Putamen (tissue), 1 donor: Measurements from ENCODE around the gene TTBK2.
"Not testable (repeated sequence)": the region's sequence is repeated elsewhere in the genome, so short reads cannot be mapped to it uniquely, and the experiment has no call there.

Experiments used
- DNase-seq: peaks from one replicate; pipeline ENCODE4 v3.0.0-alpha.2; 2016; ENCODE audit warnings: low spot score

The TTBK2 gene

GRCh38 chr15:42826251-42826890, 94.2 kb downstream of the TTBK2 start:
- no peak for DNase-seq

GRCh38 chr15:42825599-42825998, 95.0 kb downstream of the TTBK2 start:
- no peak for DNase-seq

GRCh38 chr15:42820811-42821210, 99.8 kb downstream of the TTBK2 start:
- DNase-seq = no peak

DNA sequence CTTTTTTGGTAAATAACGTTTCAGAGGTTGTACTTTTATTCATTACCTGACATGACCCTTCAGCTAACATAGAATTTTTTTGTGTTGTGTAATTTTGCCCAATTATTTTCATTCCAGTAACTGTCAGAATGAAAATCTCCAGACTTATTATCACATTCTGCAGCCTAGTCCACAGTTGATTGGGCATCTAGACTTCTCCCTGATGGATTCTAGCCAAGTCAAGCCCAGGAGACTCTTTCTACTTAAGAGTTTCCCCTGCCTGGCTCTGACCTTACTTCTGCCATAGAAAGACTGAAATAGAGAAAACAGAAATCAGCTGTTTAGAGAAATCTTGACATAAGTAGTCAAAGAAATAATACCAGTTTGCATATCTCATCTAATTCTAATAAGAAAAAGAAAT, 100.8 kb downstream of the TTBK2 start:
- DNase-seq = no peak

DNA sequence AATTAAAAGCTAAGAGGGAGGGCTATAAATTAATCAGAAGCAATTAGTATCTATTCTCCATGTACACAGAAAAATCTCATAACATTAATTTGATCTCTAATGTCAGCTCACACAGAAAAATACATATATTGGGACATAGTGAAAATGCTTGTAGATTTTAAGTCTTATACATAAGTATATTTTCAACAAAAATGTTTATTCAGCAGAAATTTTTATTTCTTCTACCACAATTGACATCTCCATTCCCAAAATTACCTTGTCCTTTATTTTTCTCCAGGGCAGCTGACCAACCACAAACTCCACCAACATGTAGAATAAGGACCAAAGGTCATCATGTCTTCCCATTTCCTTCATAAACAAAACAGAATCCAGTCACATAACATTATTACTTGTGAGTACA, 109.1 kb downstream of the TTBK2 start:
- DNase-seq = no peak

DNA sequence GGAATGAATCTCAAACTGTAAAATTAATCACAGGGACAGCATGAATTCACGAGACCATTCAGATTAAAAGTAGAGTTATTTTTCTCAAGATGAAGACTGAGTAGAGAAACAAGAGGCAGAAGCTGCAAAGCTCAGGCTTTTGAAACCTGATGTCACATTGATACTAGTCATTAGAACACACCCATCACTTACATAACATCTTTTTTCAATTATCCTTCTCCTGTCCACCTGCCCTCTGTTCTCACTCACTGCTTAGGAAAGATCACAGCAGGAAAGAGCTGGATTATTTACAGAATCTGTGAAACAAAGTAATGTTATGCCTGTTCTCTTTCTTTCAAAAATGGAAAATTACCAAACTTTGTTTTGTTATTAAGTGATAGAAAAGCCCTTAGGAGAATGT, 111.7 kb downstream of the TTBK2 start:
- DNase-seq = no peak

GRCh38 chr15:42805266-42805665, 115.3 kb downstream of the TTBK2 start:
- DNase-seq = no peak

DNA sequence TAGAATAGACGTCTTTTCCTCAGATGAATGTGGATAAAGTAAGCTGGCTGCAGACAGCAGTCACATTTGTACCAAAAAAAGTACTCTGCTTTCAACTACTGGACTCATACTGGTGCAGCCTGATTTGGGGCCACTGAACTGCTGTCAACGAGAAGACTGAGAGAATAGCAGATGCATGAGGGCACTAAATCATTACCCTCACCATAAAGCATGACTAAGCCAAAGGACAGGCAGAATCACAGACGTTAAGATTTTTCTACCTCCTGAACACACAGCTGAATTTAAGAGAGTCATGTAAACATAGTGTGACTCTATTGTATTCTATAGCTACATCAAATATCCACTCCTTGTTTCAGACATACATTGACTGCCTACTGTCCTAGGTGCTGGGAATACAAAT, 115.8 kb downstream of the TTBK2 start:
- DNase-seq = no peak

- DNase-seq = no peak
These were observed 117.1 kb downstream of the TTBK2 start for GRCh38 chr15:42803436-42803835.

GRCh38 chr15:42802168-42802567, 118.4 kb downstream of the TTBK2 start:
- no peak for DNase-seq

GRCh38 chr15:42800731-42801474, 119.7 kb downstream of the TTBK2 start:
- no peak for DNase-seq

- no peak for DNase-seq
These were observed 121.8 kb downstream of the TTBK2 start for GRCh38 chr15:42798802-42799201.

- no peak for DNase-seq
These were observed 123.4 kb downstream of the TTBK2 start for GRCh38 chr15:42796955-42797782.

DNA sequence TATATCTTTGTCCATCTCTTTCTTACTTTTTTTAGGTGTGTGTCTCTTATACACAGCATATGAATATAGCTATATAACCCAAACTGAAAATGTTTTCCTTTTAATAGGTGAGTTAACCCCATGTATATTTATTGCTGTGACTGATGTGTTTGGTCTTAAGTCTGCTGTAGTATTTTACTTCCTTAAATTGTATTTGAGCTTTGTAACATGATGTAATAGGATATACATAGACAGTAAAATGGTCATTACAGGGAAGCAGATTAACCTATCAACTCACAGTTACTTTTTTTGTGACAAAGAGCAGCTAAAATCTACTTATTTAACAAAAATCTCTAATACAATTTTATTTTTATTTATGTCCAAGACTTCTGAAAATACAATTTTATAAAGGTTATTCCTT, 131.9 kb downstream of the TTBK2 start:
- DNase-seq = no peak

- DNase-seq = no peak
These were observed 133.6 kb downstream of the TTBK2 start for GRCh38 chr15:42786978-42787377.

DNA sequence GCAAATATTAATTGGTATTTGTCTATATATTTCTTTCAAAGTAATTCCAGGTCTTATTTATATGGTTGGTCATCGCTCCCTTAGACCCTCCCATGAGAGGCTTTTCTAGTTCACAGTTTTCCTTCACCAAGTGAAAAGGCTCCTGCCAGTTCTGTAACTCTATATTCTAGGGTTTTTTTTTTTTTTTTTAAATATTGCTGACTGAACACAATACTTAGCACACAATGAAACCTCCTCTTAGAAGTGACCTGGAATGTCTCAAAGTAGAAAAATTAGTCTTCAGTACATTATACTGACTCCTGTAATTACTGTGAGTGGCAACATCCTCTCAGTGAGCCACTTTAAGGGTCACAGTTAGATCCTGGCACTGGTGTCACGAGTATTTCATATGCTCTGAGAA, 135.0 kb downstream of the TTBK2 start:
- no peak for DNase-seq

- no peak for DNase-seq
These were observed 135.9 kb downstream of the TTBK2 start for GRCh38 chr15:42784705-42785104.

- no peak for DNase-seq
These were observed 137.9 kb downstream of the TTBK2 start for GRCh38 chr15:42782716-42783115.

GRCh38 chr15:42775416-42775815, 145.2 kb downstream of the TTBK2 start:
- DNase-seq = no peak

- no peak for DNase-seq
These were observed 147.7 kb downstream of the TTBK2 start for GRCh38 chr15:42772901-42773300.

- no peak for DNase-seq
These were observed 148.4 kb downstream of the TTBK2 start for GRCh38 chr15:42772144-42772543.

- DNase-seq = not testable (repeated sequence)
These were observed 154.5 kb downstream of the TTBK2 start for GRCh38 chr15:42766109-42766508.

- not testable (repeated sequence) for DNase-seq
These were observed 156.3 kb downstream of the TTBK2 start for GRCh38 chr15:42764154-42764731.
